GM19372 (cell line): ENCODE measurements around the gene C12orf42.

ENCODE experiments used
- ATAC-seq: cut with Tn5 transposase; IDR thresholded peaks from one replicate; pipeline ENCODE4 v1.9.1; 2021; ENCODE audit warnings: mild to moderate bottlenecking, low read depth, moderate library complexity; ENCODE audit not compliant: unreplicated experiment

C12orf42 gene

DNA sequence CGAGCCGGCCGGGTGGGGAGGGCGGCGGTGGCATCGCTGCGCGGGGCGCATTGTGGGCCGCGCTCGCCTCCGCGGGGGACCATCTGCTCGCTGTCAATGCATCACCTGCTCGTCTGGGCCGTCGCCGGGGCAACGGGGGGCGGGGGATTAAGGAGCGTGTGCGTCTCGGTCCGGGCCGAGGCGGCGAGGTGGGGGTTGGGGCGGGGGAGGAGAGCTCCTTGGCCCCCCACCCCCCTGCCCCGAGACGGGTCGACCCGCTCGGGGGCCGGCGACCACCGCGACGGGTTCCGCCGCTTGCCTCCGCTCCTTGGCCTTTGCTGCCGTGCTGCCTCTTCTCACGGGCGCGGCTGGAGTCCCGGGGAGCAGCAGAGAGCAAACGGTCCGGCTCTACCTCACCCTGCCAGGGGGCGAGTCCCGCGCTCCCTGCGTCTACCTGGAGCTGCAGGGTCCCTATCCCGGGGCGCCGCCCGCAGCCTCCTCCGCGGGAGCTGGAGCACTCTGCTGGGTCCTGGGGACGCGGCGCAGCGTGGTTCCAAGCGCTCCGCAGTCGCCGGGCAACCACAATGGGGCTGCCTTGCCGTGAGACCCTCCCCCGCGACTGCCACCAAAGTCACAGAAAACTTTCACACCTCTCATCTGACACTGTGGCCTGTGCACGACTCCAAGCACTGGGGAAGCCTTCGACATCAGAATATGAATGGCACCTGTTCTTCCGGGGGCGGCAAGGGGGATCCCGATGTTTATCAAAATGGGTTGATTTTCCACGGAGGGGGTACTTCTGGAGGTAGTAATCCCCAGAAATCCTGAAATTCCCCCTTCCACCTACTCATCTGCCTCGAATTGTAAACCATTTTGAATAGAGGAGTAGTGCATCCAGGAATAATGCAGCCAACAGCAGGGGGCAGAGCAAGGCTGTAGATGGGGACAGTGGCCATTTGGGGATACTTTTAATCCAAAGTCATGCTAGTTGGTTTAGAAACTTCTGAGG, at the start of gene C12orf42:
C12orf42 (minus strand) TSS at position 500 of the 988 bp plus-strand sequence. CDS start 17,542 bp downstream, outside the sequence.
- peak; percentile 64 for ATAC-seq

DNA sequence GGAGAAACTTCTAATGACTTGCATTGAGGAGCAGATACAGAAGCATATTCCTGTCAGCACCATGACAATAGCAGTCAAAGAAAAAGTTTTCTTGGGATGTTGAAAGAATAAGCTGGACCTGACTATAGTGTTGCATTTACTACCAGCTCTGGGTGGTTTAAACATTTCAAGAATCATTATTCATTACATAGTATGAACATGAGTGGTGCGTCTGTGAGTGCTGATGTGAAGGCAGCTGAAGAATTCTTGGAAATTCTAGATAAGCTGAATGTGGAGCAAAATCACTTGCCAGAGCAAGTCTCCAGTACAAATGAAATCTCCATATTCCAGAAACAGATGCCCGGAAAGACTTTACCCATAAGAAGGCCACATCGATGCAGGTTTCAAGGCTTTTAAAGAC, 46.3 kb upstream of the C12orf42 start:
- ATAC-seq = no peak

DNA sequence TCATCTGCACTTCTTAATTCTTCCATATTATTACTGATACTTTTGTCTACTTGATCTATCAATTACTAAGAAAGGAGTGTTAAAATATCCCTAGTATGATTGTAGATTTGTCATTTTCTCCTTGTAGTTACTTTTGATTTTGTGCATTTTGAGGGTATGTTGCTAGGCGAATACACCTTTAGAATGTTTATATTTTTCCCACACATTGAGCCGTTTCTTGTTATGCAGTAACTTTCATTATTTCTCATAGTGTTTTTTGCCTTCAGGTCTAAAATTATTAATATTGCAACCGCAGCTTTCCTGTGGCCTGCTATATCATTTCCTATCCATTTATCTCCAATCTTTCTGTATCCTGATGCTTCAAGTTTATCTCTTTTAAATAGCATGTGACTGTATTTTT, 44.6 kb upstream of the C12orf42 start:
- no peak for ATAC-seq

DNA sequence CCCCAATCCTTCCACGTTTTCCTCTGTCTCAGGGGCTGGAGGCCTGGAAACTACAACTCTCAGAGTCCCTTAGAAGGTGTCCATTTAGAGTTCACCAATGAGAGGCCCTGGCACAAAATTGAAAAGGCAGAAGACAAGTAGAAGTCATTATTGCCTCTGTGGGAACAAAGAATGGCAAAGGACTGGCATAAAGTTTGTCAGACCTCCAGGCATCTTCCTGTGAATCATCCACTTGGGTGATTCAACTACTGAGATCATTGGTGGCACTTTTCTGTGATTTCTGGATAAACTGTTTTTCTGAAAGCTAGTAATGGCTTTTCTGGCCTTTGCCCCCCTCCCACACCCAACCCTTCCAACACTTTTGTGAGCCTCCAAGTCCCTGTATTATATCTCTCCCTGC, 42.6 kb upstream of the C12orf42 start:
- no peak for ATAC-seq

DNA sequence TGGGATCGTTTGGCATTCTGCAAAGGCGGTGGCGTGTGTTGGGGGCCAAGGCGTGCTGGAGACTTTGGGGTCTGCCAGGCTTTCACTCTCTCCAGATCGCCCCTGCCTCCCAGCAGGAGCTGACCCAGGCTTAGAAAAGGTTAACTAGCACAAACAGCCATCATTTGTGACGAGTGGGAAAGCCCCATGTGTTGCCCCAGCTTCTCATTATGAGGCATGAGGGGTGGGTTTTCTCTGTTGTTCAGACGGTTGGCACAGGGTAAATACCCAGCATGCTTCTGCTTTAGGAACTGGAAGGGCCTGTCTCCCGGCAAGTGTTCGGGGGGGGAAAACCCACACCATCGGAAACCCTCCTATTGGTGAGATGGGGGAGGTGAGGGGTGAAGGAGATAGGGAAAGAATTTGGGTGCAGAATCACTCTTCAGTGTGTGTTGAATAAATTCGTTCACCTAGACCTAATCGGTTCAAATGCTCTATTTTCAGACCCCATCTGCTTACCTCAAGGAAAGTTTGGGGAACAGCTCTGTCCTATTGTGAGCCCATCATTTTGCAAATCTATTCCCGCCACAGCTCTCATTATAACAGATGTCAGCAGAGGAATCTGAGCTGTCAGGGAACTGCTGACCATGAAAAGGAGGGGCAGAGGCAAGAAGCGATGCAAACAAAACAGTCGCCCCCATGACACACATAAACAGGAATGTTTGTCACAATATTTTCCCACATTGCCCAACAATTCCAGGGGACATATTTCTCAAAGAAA, 34.7 kb upstream of the C12orf42 start:
- ATAC-seq = no peak

DNA sequence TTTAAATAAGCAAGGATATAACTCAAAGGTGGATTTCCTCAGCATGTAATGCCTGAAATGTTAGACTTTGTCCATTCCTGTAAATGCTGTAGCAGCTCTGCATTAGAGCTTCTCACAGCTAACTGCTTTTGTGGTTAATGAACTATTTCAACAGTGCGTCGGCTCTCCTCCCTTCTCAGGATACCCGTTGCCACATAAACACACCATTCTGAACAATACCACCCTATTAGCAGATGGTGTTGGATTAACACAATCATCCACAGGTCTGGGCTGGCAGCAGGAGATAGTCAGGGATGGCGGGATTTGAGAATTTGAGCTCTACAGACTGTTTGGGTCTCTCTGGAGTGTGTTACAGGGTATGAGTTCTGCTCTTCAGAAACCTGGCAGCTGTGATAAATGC, 33.5 kb upstream of the C12orf42 start:
- ATAC-seq = no peak

DNA sequence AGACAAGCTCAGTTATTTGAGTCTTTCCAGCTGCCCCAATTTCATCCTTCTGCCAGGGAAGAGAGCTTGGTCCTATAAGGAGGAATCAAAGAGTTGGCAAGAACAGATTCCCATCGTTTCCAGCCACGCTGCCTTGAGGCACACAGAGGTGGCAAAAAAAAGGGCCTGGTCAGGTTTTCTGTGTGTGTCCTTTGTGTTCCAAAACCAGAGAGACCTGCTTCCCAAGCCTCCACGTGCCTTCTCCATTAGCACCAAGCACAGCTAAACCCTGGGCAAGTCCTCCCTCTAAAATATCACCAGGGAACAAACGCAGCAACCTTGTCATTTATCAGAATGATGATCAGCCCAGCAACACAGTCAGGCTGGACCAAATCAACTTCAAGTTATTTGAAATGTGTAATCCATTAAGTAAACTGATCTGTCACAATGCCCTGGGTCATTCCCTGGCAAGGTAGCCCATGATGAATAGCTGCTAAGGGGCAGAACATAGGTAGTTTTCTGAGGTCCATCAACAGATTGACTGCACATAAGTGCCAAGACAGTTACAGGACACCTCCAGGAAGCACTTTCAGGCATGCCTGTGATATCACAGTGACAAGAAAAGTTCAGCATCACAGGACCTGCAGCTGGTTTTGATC, 28.6 kb upstream of the C12orf42 start:
- no peak for ATAC-seq

DNA sequence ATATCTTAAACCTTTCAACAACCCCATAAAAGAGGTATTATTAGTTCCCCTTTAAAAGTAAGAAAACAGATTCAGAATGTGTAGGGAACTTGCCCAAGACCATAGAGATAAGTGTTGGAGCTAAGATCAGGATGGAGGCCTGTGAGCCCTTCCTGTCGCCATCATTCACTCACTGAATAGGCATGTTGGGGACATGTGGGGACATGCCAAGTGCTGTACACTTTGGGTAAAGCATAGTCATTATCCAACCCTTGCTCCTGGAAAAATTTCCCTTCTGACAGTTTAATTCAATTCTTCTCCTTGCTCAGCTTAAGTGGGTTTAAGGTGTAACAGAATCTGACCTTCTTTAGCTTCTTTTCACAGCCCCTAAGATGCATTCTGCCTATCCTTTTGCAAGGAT, 28.0 kb upstream of the C12orf42 start:
- ATAC-seq = no peak

DNA sequence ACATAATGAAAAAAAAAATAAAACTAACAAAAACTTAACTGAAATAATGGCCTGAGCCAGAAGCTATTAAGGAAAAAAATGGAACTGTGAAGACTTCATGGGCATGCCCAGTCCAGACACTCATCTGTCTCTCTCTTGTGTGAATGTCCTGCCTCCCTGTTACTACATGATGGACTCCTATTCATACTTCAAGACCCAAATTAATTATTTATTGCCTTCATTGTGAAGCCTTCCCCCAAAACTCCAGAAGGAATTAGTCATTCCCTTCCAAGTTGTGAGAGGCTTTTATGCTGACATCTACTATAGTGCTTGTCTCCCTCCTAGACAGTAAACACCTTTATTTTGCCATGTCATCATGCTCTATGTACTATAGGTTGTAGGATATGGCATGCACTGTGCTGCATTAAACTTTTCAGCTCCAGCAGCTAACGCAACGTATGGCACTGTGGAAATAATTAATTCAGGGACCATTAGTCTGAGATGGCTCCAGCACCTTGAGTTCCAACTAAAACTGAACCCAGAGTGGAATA, 25.0 kb upstream of the C12orf42 start:
- no peak for ATAC-seq

DNA sequence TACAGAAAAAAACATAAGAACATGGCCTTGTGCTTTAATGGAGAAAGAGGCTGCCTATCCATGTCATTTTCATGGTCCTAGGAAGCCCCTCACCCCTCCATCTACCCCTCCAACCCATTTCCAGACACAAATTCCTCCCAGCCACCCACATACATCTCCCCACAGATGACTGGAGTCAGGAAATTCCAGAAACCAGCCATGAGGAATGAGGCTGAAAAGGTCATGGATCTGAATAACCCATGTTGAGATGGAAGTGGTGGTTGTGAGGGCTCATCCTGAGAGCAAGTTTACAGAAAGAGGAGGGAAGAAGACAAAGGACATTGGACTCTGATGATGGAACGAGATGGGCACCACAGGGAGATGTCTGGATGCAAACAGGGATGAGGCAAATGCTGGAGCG, 23.9 kb upstream of the C12orf42 start:
- no peak for ATAC-seq

DNA sequence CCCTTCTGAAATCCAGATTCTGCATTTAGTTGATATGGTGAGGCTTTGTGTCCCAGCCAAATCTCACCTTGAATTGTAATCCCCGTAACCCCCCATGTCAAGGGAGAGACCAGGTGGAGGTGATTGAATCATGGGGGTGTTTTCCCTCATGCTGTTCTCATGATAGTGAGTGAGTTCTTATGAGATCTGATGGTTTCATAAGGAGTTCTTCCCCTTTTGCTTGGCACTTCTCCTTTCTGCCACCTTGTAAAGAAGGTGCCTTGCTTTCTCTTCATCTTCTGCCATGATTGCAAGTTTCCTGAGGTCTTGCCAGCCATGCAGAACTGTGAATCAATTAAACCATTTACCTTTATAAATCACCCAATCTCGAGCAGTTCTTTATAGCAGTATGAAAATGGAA, 23.1 kb upstream of the C12orf42 start:
- no peak for ATAC-seq

DNA sequence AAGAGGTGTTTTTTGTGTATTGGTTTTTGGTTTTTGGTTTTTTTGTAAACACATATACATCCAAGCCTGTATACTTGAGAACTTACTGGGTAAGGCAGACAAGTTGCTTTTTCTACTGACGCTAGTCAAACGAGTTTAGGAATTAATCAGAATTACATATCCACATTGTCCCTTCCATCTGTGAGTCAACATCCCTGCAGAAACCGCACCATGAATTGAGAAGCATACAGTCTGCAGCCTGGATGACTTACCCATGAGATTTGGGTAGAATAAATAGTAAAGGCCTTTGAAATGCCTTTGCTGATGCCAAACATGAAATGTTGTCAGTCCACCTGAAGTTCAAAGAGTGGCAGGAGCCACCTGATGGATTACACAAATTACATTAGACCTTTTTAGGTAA, 21.4 kb upstream of the C12orf42 start:
- ATAC-seq = no peak

DNA sequence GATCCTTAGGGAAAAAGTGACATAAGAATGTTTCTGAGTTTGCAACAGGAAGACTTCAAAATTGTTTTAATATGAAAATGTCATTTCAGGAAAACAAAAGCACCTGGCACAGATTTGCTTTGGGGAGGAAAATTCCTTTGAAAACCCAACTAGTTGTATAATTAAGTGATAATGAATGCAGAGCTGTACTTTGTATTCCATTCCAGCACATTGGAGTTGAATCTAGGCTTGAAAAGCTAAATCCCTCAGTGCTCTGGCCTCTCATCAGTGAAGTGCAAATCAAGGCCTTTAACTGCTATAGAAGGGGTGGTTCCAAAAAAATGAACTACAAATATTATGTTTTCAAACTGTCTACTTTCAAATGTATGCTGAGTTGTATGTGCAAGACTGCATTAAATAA, 19.6 kb upstream of the C12orf42 start:
- no peak for ATAC-seq

DNA sequence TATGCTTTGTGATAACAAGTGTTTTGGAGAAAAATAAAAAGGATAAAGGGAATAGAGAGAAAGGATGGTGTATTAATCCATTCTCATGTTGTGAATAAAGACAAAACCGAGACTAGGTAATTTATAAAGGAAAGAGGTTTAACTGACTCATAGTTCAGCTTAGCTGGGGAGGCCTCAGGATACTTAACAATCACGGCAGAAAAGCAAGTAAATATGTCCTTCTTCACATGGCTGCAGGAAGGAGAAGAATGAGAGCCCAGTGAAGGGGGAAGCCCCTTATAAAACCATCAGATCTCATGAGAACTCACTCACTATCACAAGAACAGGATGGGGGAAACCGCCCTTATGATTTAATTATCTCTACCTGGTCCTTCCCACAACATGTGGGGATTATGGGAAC, 18.1 kb upstream of the C12orf42 start:
- no peak for ATAC-seq

DNA sequence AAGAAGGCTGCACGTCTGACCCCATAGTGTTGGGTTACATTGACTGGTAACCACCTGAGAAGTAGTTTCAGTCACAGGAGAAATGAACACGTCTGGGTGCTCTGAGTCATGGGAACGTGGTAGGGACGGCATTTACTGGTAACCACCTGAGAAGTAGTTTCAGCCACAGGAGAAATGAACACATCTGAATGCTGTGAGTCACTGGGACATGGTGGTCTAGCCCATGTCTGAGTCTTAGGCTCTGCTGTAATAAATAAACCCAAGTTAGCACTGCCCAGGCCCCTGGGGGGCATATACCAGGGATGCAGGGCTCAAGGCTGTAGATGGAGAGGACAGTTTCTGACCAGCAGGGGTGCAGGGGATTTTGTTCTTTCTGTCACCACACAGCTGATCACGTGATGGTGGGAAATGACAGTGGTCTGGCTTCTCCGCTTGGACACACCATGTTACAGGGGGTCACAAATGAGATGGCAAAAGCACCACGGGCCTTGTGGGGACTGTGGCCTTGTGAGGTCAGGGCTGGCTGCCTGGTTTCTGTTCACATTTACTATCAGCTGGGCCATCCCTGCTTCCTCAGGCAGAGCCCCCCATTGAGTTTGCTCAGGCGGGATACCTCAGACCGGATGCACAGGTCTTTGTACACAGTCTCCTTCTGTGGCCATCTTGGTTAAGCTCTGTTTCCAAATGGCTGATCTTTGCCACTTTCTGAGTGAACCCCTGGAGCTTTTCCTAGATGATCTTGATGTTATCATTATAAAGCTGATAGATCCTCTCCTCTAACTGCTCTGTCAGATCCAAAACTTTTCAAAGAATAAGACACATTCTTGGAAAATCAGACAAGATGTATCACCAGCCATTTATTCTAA, 9.8 kb upstream of the C12orf42 start:
- peak; percentile 86 for ATAC-seq

DNA sequence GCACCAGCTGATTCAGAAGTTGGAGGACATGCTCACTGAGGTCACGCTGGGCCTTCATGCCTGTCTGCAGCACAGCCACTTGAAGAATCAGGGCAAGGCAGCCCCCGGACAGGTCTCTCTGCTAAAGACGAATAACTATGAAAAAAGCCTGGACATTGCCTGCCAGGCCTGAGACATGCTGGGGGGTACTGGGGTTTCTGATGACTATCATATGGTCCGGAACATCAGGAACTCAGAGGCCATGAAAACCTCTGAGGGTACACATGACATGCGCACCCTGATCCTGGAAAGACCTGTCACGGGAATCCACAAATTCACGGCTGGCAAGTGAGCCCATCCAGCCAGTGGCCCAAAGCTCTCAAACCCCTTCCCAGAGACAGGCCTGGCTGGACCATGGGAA, 8.8 kb upstream of the C12orf42 start:
- ATAC-seq = no peak

DNA sequence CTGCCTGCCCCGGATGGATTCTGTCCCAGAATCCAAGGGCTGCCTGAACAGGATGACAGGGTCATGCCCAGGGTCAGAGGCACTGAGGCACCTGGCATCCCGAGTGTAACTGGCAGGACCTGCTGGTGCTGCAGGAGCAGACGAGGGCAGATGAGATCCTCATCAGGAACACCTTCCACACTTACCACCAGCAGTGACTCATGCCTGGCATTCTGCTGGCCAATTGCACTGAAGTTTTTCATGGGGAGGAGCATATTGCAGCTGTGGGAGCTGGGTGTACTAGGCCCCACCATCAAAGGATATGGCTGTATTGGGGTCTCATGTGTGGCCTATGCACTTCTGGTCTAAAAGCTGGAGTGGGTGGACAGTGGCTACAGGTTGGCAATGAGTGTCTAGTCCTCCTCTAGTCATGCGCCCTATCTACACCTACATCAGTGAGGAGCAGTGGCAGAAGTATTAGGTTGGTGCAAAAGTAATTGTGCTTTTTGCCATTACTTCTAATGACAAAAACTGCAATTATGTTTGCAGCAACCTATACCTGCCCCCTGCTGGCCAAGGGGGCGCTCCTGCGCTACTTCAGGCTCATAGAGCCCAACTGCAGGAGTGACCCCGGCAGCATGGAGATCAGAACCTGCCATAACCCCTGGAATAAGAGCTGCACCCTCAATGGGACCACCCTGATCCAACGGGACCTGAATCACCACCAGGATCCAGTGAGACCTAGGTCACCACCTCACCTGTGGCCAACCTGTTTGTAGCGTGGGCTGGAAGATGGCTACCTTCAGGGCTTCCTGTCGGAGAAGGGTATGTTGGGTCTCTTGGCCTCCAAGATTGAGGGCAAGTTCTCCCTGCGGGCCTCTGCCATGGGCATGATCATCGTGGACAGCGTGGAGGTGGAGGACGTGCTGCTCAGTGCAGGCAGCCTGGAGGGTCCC, 8.0 kb upstream of the C12orf42 start:
- ATAC-seq = no peak

DNA sequence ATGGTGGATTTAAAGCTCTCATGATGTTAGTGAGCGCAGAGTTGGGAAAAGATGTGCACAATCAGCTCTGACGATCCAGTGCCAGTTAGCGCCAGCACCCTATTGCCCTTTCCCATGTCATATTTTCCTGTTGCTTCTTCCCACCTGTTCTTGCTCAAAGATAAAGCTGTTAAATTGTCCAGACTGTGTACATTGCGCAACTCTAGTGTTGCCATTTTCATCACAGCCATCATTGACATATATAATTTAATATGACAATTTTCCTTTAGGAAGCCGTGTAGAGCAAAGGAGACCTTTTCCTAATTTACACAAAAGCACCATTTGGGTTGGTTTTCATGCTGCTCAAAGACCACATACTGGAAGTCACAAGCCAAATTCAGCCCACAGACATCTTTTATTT, 5.7 kb upstream of the C12orf42 start:
- ATAC-seq = no peak

DNA sequence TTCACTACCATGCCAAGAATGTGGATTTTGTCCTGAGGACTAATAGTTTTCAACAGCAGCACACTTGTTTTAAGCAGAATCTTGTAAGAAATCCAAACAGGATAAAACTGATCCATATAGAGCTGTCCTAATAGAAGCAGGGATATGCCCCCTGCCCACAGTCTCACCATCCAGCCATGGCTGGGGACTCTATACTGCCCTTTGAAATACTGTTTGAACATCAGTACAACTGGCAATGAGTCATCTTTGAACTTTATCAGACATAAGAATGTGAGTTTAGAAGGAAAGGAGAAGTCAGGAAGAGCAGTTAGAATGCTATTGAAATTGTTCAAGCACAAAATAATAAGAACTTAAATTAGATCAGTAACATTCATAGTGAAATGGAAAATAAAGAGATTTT, 3.8 kb upstream of the C12orf42 start:
- no peak for ATAC-seq
